Adrenal gland (tissue), 5 donors: ENCODE results near the gene LEKR1.
"Not testable (repeated sequence)": the region's sequence is repeated elsewhere in the genome, so short reads cannot be mapped to it uniquely, and the experiment has no call there.

Source experiments
- CTCF ChIP-seq, 6 experiments: fragments of 450-650 bp in 4 of 6; fragments of 200-600 bp in 2 of 6; sonication (generic) in 1 of 6; IDR thresholded peaks; 1 replicate in 5 of 6; 2 replicates in 1 of 6; pipeline versions ENCODE4 v1.5.1 to v1.8.0; 2016 to 2021; ENCODE audit warnings: antibody characterized with exemption in 6 of 6, mild to moderate bottlenecking in 2 of 6, moderate library complexity in 1 of 6
- POLR2A ChIP-seq, 2 donors: fragments of 450-650 bp; IDR thresholded peaks; one replicate each; pipeline ENCODE4 v1.6.1; 2017; ENCODE audit warnings: antibody characterized with exemption in 2 of 2, mild to moderate bottlenecking in 2 of 2, moderate library complexity in 1 of 2
- donor health status: DM: no; HTN: no; CAD: no.

DNA sequence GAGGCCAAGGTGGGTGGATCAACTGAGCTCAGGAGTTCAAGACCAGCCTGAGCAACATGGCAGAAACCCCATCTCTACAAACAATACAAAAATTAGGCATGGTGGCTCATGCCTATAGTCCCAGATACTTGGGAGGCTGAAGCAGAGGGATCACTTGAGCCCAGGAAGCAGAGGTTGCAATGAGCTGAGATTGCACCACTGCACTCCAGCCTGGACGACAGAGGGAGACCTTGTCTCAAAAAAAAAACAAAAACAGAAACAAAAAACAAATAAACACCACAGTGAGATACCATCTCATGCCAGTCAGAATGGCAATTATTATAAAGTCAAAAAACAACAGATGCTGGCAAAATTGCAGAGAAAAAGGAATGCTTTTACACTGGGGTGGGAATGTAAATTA is 69.2 kb downstream of the LEKR1 start:
- TF ChIP-seq CTCF, POLR2A (IDR thresholded peaks at IDR 0.05): not testable (repeated sequence)
